GM20000 (cell line): ENCODE measurements around the gene SERINC1.
"Not testable (repeated sequence)": the region's sequence is repeated elsewhere in the genome, so short reads cannot be mapped to it uniquely, and the experiment has no call there.

Source experiments
- DNase-seq: peaks from one replicate; pipeline ENCODE4 v3.0.0; 2012; ENCODE audit warnings: low spot score
- CTCF ChIP-seq: IDR thresholded peaks from 2 replicates; pipeline ENCODE4 v1.5.1; 2012; ENCODE audit warnings: mild to moderate bottlenecking, control low read depth; ENCODE audit errors: extremely low read depth, missing control alignments

SERINC1 gene

GRCh38 chr6:122490607-122491006 is 19.0 kb upstream of the SERINC1 start:
- no peak for DNase-seq
- no peak for TF ChIP-seq CTCF

- no peak for TF ChIP-seq CTCF
- DNase-seq = peak; percentile 9
Observed at GRCh38 chr6:122484760-122485159, 13.2 kb upstream of the SERINC1 start.

- DNase-seq = no peak
- no peak for TF ChIP-seq CTCF
Observed at GRCh38 chr6:122482750-122483080, 11.1 kb upstream of the SERINC1 start.

GRCh38 chr6:122476131-122476530 is 4.5 kb upstream of the SERINC1 start:
- no peak for TF ChIP-seq CTCF
- no peak for DNase-seq

GRCh38 chr6:122472022-122472340 is 374 bp upstream of the SERINC1 start:
- DNase-seq = no peak
- no peak for TF ChIP-seq CTCF

- no peak for DNase-seq
- TF ChIP-seq CTCF = no peak
Observed at GRCh38 chr6:122461885-122462284, 9.7 kb downstream of the SERINC1 start.

- not testable (repeated sequence) for DNase-seq
Observed at GRCh38 chr6:122459865-122460416, 11.7 kb downstream of the SERINC1 start.

- DNase-seq = no peak
- no peak for TF ChIP-seq CTCF
Observed at GRCh38 chr6:122459240-122459639, 12.4 kb downstream of the SERINC1 start.
